ENCODE results near the gene OR10A2. TPM values are rescaled to one million over a fixed set of nuclear protein-coding genes. Genes with fewer than 3 reads are reported as not detected.

OR10A2 gene
- not detected for total RNA-seq
- long read RNA-seq: 0 reads

GRCh38 chr11:6862961-6863360, at the start of gene OR10A2:
OR10A2 (plus strand) TSS chr11:6863057; CDS start chr11:6869755, 6,698 bp downstream.
- DNase-seq: no peak
- Histone ChIP-seq H3K4me1 (no peaks in the 10 kb centered on the region), H3K27me3 (ENCODE audit: low read depth) (no peaks in the 10 kb centered on the region), H3K9me3 (replicated peaks) (peaks cover 2% of the 10 kb centered on the region), H3K4me3 (no peak within 1 kb of the TSS), H3K36me3 (no peaks in the 10 kb centered on the region), H3K27ac (replicated peaks) (no peak within 1 kb of the TSS)
- TF ChIP-seq CTCF (IDR thresholded peaks at IDR 0.05; ENCODE audit: borderline replicate concordance): no peak
- intact Hi-C loops (cut with micrococcal nuclease): no loop called here

- DNase-seq: no peak
- TF ChIP-seq CTCF (IDR thresholded peaks at IDR 0.05; ENCODE audit: borderline replicate concordance): no peak
- no peaks in the 10 kb centered on the region for H3K36me3 ChIP-seq
- intact Hi-C loops (cut with micrococcal nuclease): no loop called here
- H3K9me3 ChIP-seq (replicated peaks): no peaks in the 10 kb centered on the region
- no peak overlapping the region for H3K4me3 ChIP-seq
- H3K27me3 ChIP-seq (ENCODE audit: low read depth): peaks cover 21% of the 10 kb centered on the region
- H3K27ac ChIP-seq (replicated peaks): no peak overlapping the region
- H3K4me1 ChIP-seq: no peaks in the 10 kb centered on the region
These were observed 49.2 kb upstream of the OR10A2 start for GRCh38 chr11:6813656-6814055.

GRCh38 chr11:6817694-6818093, 45.2 kb upstream of the OR10A2 start:
- Histone ChIP-seq H3K9me3 (replicated peaks) (peaks cover 16% of the 10 kb centered on the region), H3K4me1 (no peaks in the 10 kb centered on the region), H3K36me3 (no peaks in the 10 kb centered on the region), H3K27ac (replicated peaks) (no peak overlapping the region), H3K27me3 (ENCODE audit: low read depth) (peaks cover 8% of the 10 kb centered on the region), H3K4me3 (no peak overlapping the region)
- no peak for DNase-seq
- no peak for TF ChIP-seq CTCF (IDR thresholded peaks at IDR 0.05; ENCODE audit: borderline replicate concordance)
- intact Hi-C loops (cut with micrococcal nuclease): no loop called here

- no peak for DNase-seq
- intact Hi-C loops (cut with micrococcal nuclease): no loop called here
- Histone ChIP-seq H3K27me3 (ENCODE audit: low read depth) (no peaks in the 10 kb centered on the region), H3K36me3 (no peaks in the 10 kb centered on the region), H3K4me3 (no peak overlapping the region), H3K9me3 (replicated peaks) (peaks cover 16% of the 10 kb centered on the region), H3K4me1 (no peaks in the 10 kb centered on the region), H3K27ac (replicated peaks) (no peak overlapping the region)
- TF ChIP-seq CTCF (IDR thresholded peaks at IDR 0.05; ENCODE audit: borderline replicate concordance): no peak
These were observed 43.9 kb upstream of the OR10A2 start for GRCh38 chr11:6818967-6819366.

GRCh38 chr11:6824136-6824823, 38.6 kb upstream of the OR10A2 start:
- Histone ChIP-seq H3K9me3 (replicated peaks) (peaks cover 16% of the 10 kb centered on the region), H3K27ac (replicated peaks) (no peak overlapping the region), H3K4me1 (no peaks in the 10 kb centered on the region), H3K36me3 (no peaks in the 10 kb centered on the region), H3K4me3 (no peak overlapping the region), H3K27me3 (ENCODE audit: low read depth) (peaks cover 6% of the 10 kb centered on the region)
- DNase-seq: no peak
- intact Hi-C loops (cut with micrococcal nuclease): no loop called here
- TF ChIP-seq CTCF (IDR thresholded peaks at IDR 0.05; ENCODE audit: borderline replicate concordance): no peak

Measured in left ventricle myocardium inferior (tissue), 1 donor.